ENCODE measurements around the gene GNB1. TPM values are rescaled to one million over a fixed set of nuclear protein-coding genes. Genes with fewer than 3 reads are reported as not detected.
"Not testable (repeated sequence)": the region's sequence is repeated elsewhere in the genome, so short reads cannot be mapped to it uniquely, and the experiment has no call there.

GNB1 gene
- total RNA-seq, result 382 and 398 TPM in 2 replicates

GRCh38 chr1:1890506-1891348 is at the start of gene GNB1:
TSS of gene GNB1 (minus strand) at chr1:1891087. CDS start at chr1:1825453, 65,634 bp downstream.
- DNase-seq (ENCODE audit: low spot score), result peak; percentile 89
- Mint-ChIP-seq H3K27ac (peak within 1 kb of the TSS; percentile 88), H3K27me3 (ENCODE audit: insufficient read depth) (no peaks in the 10 kb centered on the region), H3K36me3 (ENCODE audit: low read depth) (peaks cover 17% of the 10 kb centered on the region), H3K9me3 (no peaks in the 10 kb centered on the region), H3K4me1 (ENCODE audit: low read depth) (peaks cover 51% of the 10 kb centered on the region), H3K4me3 (peak within 1 kb of the TSS; percentile 90)
- intact Hi-C loops (cut with micrococcal nuclease), result loop anchor here (1.0 to 2.0 kb wide), 4 partner anchors 14 to 110 kb away; partner anchors contain the start of gene TMEM52

DNA sequence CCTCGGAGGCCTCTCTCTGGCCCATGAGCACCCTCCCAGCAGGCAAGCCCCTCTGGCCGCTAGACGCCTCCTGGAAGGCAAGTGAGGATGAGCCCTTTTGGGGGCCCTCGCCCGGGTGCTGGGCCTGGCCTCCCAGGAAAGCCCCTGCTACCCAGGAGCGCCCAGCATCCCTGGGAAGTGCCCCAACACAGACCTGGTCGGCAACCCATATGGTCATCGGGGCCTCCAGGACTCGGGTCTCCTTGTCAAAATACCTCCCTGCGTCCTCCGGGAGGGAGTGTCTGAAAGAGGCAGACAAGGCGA is 49.2 kb upstream of the GNB1 start:
- no peak overlapping the region for H3K4me3 Mint-ChIP-seq
- no peak for DNase-seq (ENCODE audit: low spot score)
- H3K27me3 Mint-ChIP-seq (ENCODE audit: insufficient read depth), result no peaks in the 10 kb centered on the region
- intact Hi-C loops (cut with micrococcal nuclease), result loop anchor here (5.0 kb wide), 1 partner anchor 107 kb away; no protein-coding TSS in a partner anchor
- peaks cover 7% of the 10 kb centered on the region for H3K9me3 Mint-ChIP-seq
- no peaks in the 10 kb centered on the region for H3K36me3 Mint-ChIP-seq (ENCODE audit: low read depth)
- no peaks in the 10 kb centered on the region for H3K4me1 Mint-ChIP-seq (ENCODE audit: low read depth)
- no peak overlapping the region for H3K27ac Mint-ChIP-seq

DNA sequence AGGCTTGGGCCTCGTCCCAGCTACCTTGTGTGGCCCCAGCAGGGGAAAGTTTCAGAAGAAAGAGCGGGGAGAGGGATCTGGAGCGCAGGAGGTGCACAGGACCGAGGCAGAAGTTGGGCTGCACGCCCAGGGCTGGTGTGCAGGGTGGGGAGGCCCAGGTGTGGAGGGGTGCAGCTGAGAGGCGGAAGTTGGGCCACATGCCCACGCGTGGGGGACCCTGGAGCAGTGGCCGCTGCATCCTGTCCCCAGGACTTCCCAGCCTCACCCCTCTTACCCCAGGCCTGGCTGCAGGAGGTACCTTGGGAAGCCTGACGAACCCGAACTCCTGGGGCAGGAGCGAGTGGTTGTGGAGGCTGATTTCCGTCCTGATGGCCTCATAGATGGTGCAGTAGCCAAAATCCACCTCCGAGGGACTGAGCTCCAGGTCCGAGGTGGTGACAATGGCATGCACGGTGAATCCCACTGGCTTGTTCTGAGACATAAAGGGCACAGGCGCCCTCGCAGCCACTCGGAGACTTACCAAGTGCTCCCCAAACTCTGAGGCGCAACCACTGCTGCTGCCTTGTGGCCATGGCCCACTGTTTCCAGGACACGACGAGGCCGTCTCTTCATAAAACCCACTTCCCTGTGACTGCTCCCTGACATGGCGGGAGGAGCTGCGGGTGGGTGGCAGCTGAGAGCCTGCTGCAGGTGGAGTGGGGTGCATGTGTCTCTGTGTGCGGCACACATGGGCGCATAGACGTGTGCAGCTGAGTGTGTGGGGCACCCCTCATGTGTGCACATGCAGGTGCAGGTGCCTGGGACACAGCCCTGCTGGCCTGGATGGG is 48.6 kb upstream of the GNB1 start:
- intact Hi-C loops (cut with micrococcal nuclease), result loop anchor here (5.0 kb wide), 1 partner anchor 108 kb away; no protein-coding TSS in a partner anchor

DNA sequence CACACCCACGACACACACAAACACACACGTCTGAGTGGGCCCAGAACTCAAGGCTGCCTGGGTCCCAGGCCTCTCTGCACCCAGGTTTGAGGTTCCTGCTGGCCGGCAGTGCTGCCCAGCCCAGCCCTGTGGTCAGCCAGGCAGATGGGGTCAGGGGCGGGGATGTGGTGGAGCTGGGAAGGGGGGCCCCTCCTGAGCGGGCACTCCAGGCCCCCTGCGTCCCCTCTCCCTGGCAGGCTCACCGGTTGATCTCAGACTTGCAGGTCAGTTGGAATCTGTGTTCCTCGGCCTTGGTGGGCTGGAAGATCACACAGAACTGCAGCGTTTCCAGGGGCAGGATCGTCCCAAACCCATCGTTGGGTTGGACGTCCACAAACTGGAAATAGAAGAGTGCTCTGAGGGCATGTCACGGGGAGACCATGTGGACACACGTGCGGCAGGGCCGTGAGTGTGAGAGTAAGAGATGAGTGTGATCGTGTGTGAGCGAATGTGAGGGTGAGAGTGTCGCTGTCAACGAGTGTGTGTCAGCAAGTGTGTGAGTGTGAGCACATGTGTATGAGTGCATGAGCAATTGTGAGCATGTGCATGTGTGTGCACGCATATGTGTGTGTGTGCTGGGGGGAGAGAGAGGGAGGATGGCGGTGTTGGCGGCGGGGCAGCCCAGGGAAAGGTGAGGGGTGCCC is 47.9 kb upstream of the GNB1 start:
- Mint-ChIP-seq H3K27ac (no peak overlapping the region), H3K27me3 (ENCODE audit: insufficient read depth) (no peaks in the 10 kb centered on the region), H3K36me3 (ENCODE audit: low read depth) (no peaks in the 10 kb centered on the region), H3K4me3 (no peak overlapping the region), H3K9me3 (peaks cover 20% of the 10 kb centered on the region), H3K4me1 (ENCODE audit: low read depth) (no peaks in the 10 kb centered on the region)
- DNase-seq (ENCODE audit: low spot score), result no peak
- intact Hi-C loops (cut with micrococcal nuclease), result no loop called here

More for the DNA sequence above, 48.6 kb upstream of the GNB1 start:
- Mint-ChIP-seq H3K9me3 (peaks cover 13% of the 10 kb centered on the region), H3K27ac (no peak overlapping the region), H3K27me3 (ENCODE audit: insufficient read depth) (no peaks in the 10 kb centered on the region), H3K36me3 (ENCODE audit: low read depth) (no peaks in the 10 kb centered on the region), H3K4me3 (no peak overlapping the region), H3K4me1 (ENCODE audit: low read depth) (no peaks in the 10 kb centered on the region)
- DNase-seq (ENCODE audit: low spot score), result no peak

DNA sequence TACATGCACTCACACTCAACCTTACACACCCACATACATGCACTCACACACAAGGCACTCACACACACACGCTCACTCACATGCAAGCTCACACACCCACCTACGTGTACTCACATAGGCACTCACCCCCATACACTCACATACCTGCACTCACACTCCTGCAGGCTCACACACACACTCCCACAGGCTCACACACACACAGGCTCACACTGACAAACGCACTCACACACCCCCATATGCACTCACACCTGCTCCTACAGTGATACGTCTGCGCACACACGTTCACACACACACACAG is 47.3 kb upstream of the GNB1 start:
- no peak overlapping the region for H3K4me3 Mint-ChIP-seq
- H3K27me3 Mint-ChIP-seq (ENCODE audit: insufficient read depth), result no peaks in the 10 kb centered on the region
- intact Hi-C loops (cut with micrococcal nuclease), result no loop called here
- no peak for DNase-seq (ENCODE audit: low spot score)
- no peaks in the 10 kb centered on the region for H3K36me3 Mint-ChIP-seq (ENCODE audit: low read depth)
- H3K27ac Mint-ChIP-seq, result no peak overlapping the region
- H3K9me3 Mint-ChIP-seq, result peaks cover 25% of the 10 kb centered on the region
- H3K4me1 Mint-ChIP-seq (ENCODE audit: low read depth), result no peaks in the 10 kb centered on the region

DNA sequence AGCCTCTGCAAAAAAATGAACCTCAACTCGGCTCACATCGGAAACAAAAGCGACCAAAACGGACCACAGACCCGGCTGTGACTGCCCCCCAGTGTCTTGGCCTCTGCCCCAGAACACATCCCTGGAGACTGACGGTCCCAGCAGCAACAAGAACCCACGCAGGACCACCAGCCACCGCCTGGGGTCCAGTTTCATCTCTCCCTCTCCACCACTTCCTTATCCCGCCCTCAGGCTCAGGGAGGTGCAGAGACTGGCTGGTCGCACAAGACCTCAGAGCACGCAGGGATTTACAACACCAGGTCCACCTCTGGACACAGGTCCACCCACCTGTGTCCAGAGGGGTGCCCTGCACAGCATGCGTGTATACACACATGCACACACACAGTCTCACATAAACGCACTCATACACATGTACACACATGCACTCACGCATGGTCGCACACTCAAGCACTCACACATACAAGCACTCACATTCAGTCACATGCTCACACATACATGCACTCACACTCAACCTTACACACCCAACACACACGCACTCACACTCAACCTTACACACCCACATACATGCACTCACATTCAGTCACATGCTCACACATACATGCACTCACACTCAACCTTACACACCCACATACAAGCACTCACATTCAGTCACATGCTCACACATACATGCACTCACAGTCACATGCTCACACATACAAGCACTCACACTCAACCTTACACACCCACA is 46.8 kb upstream of the GNB1 start:
- Mint-ChIP-seq H3K9me3 (peaks cover 25% of the 10 kb centered on the region), H3K4me1 (ENCODE audit: low read depth) (no peaks in the 10 kb centered on the region), H3K4me3 (no peak overlapping the region), H3K36me3 (ENCODE audit: low read depth) (no peaks in the 10 kb centered on the region), H3K27me3 (ENCODE audit: insufficient read depth) (no peaks in the 10 kb centered on the region), H3K27ac (no peak overlapping the region)
- intact Hi-C loops (cut with micrococcal nuclease), result no loop called here
- no peak for DNase-seq (ENCODE audit: low spot score)

- no peak overlapping the region for H3K4me3 Mint-ChIP-seq
- H3K9me3 Mint-ChIP-seq, result peaks cover 25% of the 10 kb centered on the region
- H3K27ac Mint-ChIP-seq, result no peak overlapping the region
Measured at GRCh38 chr1:1937061-1937460, 46.2 kb upstream of the GNB1 start.

GRCh38 chr1:1934848-1935247 is 44.0 kb upstream of the GNB1 start:
- H3K27me3 Mint-ChIP-seq (ENCODE audit: insufficient read depth); intact Hi-C loops (cut with micrococcal nuclease); H3K4me1 Mint-ChIP-seq (ENCODE audit: low read depth); H3K4me3 Mint-ChIP-seq; H3K27ac Mint-ChIP-seq; H3K36me3 Mint-ChIP-seq (ENCODE audit: low read depth); DNase-seq (ENCODE audit: low spot score): not testable (repeated sequence)
- H3K9me3 Mint-ChIP-seq, result peaks cover 25% of the 10 kb centered on the region

More at GRCh38 chr1:1937061-1937460, 46.2 kb upstream of the GNB1 start:
- Mint-ChIP-seq H3K36me3 (ENCODE audit: low read depth) (no peaks in the 10 kb centered on the region), H3K27me3 (ENCODE audit: insufficient read depth) (no peaks in the 10 kb centered on the region), H3K4me1 (ENCODE audit: low read depth) (no peaks in the 10 kb centered on the region)
- DNase-seq (ENCODE audit: low spot score), result no peak
- intact Hi-C loops (cut with micrococcal nuclease), result no loop called here

GRCh38 chr1:1929639-1930545 is 39.0 kb upstream of the GNB1 start:
- H3K27me3 Mint-ChIP-seq (ENCODE audit: insufficient read depth), result no peaks in the 10 kb centered on the region
- no peak overlapping the region for H3K27ac Mint-ChIP-seq
- H3K36me3 Mint-ChIP-seq (ENCODE audit: low read depth), result no peaks in the 10 kb centered on the region
- no peaks in the 10 kb centered on the region for H3K4me1 Mint-ChIP-seq (ENCODE audit: low read depth)
- H3K9me3 Mint-ChIP-seq, result peaks cover 16% of the 10 kb centered on the region
- intact Hi-C loops (cut with micrococcal nuclease), result no loop called here
- DNase-seq (ENCODE audit: low spot score), result no peak
- no peak overlapping the region for H3K4me3 Mint-ChIP-seq

DNA sequence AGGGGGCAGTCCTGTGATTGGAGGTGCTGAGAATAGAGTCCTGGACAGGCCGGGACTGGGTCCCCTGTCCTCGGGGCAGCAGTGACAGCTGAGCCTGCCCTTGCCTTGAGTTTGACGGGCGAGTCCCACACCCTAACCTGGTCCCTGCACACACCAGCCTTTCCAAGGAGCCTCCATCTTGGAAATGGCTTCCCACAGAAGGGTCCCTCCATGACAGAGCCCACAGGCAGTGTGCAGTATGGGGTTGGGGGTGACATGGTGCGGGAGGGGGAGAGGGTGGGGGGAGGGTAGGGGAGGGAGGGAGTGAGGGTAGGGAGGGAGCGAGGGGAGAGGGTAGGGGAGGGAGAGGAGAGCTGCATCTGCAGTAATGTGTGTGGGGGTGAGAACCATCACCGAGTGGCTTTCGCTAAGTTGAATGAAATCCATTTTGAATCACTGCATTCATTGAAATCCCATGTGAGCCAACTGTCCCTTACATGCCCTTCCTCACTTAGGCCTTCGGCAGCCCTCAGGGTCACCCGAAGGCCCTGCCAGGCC is 38.3 kb upstream of the GNB1 start:
- Mint-ChIP-seq H3K27ac (no peak overlapping the region), H3K9me3 (peaks cover 9% of the 10 kb centered on the region), H3K36me3 (ENCODE audit: low read depth) (no peaks in the 10 kb centered on the region), H3K27me3 (ENCODE audit: insufficient read depth) (no peaks in the 10 kb centered on the region), H3K4me3 (no peak overlapping the region), H3K4me1 (ENCODE audit: low read depth) (no peaks in the 10 kb centered on the region)
- intact Hi-C loops (cut with micrococcal nuclease), result no loop called here
- DNase-seq (ENCODE audit: low spot score), result no peak

- H3K27me3 Mint-ChIP-seq (ENCODE audit: insufficient read depth), result no peaks in the 10 kb centered on the region
- H3K36me3 Mint-ChIP-seq (ENCODE audit: low read depth), result no peaks in the 10 kb centered on the region
- H3K4me1 Mint-ChIP-seq (ENCODE audit: low read depth), result no peaks in the 10 kb centered on the region
- H3K4me3 Mint-ChIP-seq, result no peak overlapping the region
- peaks cover 2% of the 10 kb centered on the region for H3K9me3 Mint-ChIP-seq
- intact Hi-C loops (cut with micrococcal nuclease), result no loop called here
- no peak overlapping the region for H3K27ac Mint-ChIP-seq
- DNase-seq (ENCODE audit: low spot score), result no peak
Measured at GRCh38 chr1:1928231-1929101, 37.6 kb upstream of the GNB1 start.

All from activated T-helper 1 cell treated with anti-CD3 and anti-CD28 coated beads, Interleukin-12 subunit alpha, Interleukin-12 subunit beta, Interleukin-2, Interleukin-4 antibody, amounts not matched to agents 30 ng/mL and 10 ng/mL and 1 ng/mL, durations not matched to agents 14 hours and 24 hours and 36 hours (primary cell).